HepG2 (cell line): ENCODE measurements around the gene MYH7. TPM values are rescaled to one million over a fixed set of nuclear protein-coding genes. Genes with fewer than 3 reads are reported as not detected.

Experiments
- HNRNPL ChIP-seq: fragments of 200-400 bp; formaldehyde crosslinking; IDR thresholded peaks from 2 replicates; pipeline ENCODE4 v1.6.1; 2017; ENCODE audit warnings: mild to moderate bottlenecking, low read depth, low read length
- MZF1 ChIP-seq: sonication (generic); formaldehyde crosslinking; IDR thresholded peaks from 2 replicates; pipeline ENCODE4 v1.8.1; 2023; ENCODE audit warnings: mild to moderate bottlenecking, missing genetic modification reagents, borderline replicate concordance
- NFE2 ChIP-seq: sonication (generic); formaldehyde crosslinking; IDR thresholded peaks from 2 replicates; pipeline ENCODE4 v1.4.0; 2020; ENCODE audit warnings: missing genetic modification reagents
- NR3C1 ChIP-seq: sonication (generic); formaldehyde crosslinking; IDR thresholded peaks from 2 replicates; pipeline ENCODE4 v1.4.0; 2020; ENCODE audit warnings: missing genetic modification reagents
- SMAD3 ChIP-seq: sonication (generic); formaldehyde crosslinking; IDR thresholded peaks from 2 replicates; pipeline ENCODE4 v1.4.0; 2020; ENCODE audit warnings: missing genetic modification reagents
- TRIM24 ChIP-seq: sonication (generic); formaldehyde crosslinking; IDR thresholded peaks from 2 replicates; pipeline ENCODE4 v1.8.0; 2022; ENCODE audit warnings: mild to moderate bottlenecking, missing genetic modification reagents
- XRCC5 ChIP-seq: fragments of 200-400 bp; formaldehyde crosslinking; optimal IDR thresholded peaks from 2 replicates; pipeline ENCODE3; 2017; ENCODE audit warnings: mild to moderate bottlenecking, low read length
- ZFYVE20 ChIP-seq: sonication (generic); formaldehyde crosslinking; IDR thresholded peaks from 2 replicates; pipeline ENCODE4 v1.8.0; 2023; ENCODE audit warnings: low read depth, mild to moderate bottlenecking, moderate library complexity, missing genetic modification reagents, borderline replicate concordance
- ZNF224 ChIP-seq: sonication (generic); formaldehyde crosslinking; IDR thresholded peaks from 2 replicates; pipeline ENCODE4 v1.5.0; 2020; ENCODE audit warnings: mild to moderate bottlenecking, missing genetic modification reagents
- ZNF317 ChIP-seq: sonication (generic); formaldehyde crosslinking; IDR thresholded peaks from 2 replicates; pipeline ENCODE4 v1.5.0; 2020; ENCODE audit warnings: mild to moderate bottlenecking, missing genetic modification reagents
- ZNF619 ChIP-seq: sonication (generic); formaldehyde crosslinking; IDR thresholded peaks from 2 replicates; pipeline ENCODE4 v1.4.0; 2020; ENCODE audit warnings: mild to moderate bottlenecking, missing genetic modification reagents
- ZNF7 ChIP-seq: IDR thresholded peaks from 2 replicates; pipeline ENCODE4 v1.6.1; 2016; ENCODE audit warnings: missing biosample characterization, missing genetic modification reagents
- ZNF766 ChIP-seq: sonication (generic); formaldehyde crosslinking; IDR thresholded peaks from 2 replicates; pipeline ENCODE4 v1.5.0; 2020; ENCODE audit warnings: missing genetic modification reagents, borderline replicate concordance
- ZNF841 ChIP-seq: sonication (generic); formaldehyde crosslinking; IDR thresholded peaks from 2 replicates; pipeline ENCODE4 v1.8.1; 2023; ENCODE audit warnings: missing genetic modification reagents, borderline replicate concordance
- polyA plus RNA-seq, 8 experiments: library from polyadenylated mRNA; depleted of rRNA in 3 of 8; stranded (reverse) in 7 of 8; unstranded in 1 of 8; fragments of >200 nt; fragmentation: Illumina TruSeq in 4 of 8; extraction: Trizol in 4 of 8; gene quantifications; 2 replicates each; pipeline versions ENCODE4 v1.2.1 to v1.2.3, GENCODE V29; 2011 to 2016; ENCODE audit warnings: low read depth in 4 of 8, missing spikeins in 1 of 8, mixed read lengths in 1 of 8; ENCODE audit not compliant: insufficient read depth in 1 of 8
- total RNA-seq, 5 experiments: library from RNA; depleted of rRNA; stranded (reverse); fragments of >200 nt; fragmentation: Illumina TruSeq; extraction: Trizol; gene quantifications; 2 replicates each; pipeline ENCODE4 v1.2.3, GENCODE V29; 2016; ENCODE audit warnings: low read depth in 1 of 5
- TF ChIP-seq, protein P1 (sequence below): sonication (generic); formaldehyde crosslinking; conservative IDR thresholded peaks from 2 replicates; pipeline ENCODE4 v1.4.0; 2020; ENCODE audit warnings: mild to moderate bottlenecking, missing genetic modification reagents, moderate library complexity
- TF ChIP-seq, protein P2 (sequence below): sonication (generic); formaldehyde crosslinking; IDR thresholded peaks from 2 replicates; pipeline ENCODE4 v1.8.1; 2023; ENCODE audit warnings: mild to moderate bottlenecking, missing genetic modification reagents

Gene MYH7
- total and polyA plus RNA-seq, 2 of the 13 experiments (the other 11 are each of a cell fraction or from before 2014, with no cell fraction given): 0.04 TPM; not detected in 1

DNA sequence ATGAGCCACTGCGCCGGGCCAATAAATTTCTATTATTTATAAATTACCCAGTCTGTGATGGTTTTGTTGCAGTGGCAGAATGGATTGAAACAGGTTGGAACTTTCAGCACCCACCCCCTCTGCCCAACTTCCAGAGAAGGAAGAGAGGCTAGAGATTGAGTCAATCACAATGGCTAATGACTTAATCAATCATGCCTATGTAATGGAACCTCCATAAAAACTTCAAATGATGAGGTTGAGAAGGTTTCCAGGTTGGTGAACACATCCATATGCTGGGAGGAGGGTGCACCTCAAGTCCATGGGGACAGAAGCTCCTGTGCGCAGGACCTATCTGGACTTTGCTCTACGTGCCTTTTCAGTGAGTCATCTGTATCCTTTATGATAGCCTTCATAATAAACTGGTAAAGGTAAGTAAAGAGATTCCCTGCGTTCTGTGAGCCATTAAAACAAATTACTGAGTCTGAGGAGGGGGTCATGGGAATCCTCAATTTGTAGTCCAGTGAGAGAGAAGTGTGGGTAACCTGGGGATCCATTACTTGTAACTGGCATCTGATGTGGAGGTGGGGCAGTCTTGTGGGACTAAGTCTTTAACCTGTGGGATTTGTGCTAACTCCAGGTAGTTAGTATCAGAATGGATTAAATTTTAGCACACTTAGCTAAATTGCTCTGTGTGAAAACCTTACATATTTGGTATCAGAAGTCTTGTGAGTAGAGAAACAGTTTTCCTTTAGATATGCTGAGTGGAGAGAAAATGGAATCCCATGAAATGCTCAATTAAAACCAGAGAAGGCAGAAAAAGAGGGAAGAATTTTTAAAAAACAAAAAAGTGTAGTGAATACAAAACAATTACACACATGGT is 22.4 kb upstream of the MYH7 start (continued):
- no peak for TF ChIP-seq ZFYVE20 (CRISPR knock-in tag)
- no peak for TF ChIP-seq NR3C1 (CRISPR knock-in tag)
- TF ChIP-seq, protein P1, sequence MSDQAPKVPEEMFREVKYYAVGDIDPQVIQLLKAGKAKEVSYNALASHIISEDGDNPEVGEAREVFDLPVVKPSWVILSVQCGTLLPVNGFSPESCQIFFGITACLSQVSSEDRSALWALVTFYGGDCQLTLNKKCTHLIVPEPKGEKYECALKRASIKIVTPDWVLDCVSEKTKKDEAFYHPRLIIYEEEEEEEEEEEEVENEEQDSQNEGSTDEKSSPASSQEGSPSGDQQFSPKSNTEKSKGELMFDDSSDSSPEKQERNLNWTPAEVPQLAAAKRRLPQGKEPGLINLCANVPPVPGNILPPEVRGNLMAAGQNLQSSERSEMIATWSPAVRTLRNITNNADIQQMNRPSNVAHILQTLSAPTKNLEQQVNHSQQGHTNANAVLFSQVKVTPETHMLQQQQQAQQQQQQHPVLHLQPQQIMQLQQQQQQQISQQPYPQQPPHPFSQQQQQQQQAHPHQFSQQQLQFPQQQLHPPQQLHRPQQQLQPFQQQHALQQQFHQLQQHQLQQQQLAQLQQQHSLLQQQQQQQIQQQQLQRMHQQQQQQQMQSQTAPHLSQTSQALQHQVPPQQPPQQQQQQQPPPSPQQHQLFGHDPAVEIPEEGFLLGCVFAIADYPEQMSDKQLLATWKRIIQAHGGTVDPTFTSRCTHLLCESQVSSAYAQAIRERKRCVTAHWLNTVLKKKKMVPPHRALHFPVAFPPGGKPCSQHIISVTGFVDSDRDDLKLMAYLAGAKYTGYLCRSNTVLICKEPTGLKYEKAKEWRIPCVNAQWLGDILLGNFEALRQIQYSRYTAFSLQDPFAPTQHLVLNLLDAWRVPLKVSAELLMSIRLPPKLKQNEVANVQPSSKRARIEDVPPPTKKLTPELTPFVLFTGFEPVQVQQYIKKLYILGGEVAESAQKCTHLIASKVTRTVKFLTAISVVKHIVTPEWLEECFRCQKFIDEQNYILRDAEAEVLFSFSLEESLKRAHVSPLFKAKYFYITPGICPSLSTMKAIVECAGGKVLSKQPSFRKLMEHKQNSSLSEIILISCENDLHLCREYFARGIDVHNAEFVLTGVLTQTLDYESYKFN (CRISPR knock-in tag): peak; percentile 74
- TF ChIP-seq NFE2 (CRISPR knock-in tag): no peak
- no peak for TF ChIP-seq HNRNPL
- no peak for TF ChIP-seq ZNF7 (CRISPR knock-in tag)
- no peak for TF ChIP-seq ZNF766 (CRISPR knock-in tag)
- TF ChIP-seq SMAD3: peak; percentile 32; the same call in 1 of the 2 replicates
- TF ChIP-seq, protein P2, sequence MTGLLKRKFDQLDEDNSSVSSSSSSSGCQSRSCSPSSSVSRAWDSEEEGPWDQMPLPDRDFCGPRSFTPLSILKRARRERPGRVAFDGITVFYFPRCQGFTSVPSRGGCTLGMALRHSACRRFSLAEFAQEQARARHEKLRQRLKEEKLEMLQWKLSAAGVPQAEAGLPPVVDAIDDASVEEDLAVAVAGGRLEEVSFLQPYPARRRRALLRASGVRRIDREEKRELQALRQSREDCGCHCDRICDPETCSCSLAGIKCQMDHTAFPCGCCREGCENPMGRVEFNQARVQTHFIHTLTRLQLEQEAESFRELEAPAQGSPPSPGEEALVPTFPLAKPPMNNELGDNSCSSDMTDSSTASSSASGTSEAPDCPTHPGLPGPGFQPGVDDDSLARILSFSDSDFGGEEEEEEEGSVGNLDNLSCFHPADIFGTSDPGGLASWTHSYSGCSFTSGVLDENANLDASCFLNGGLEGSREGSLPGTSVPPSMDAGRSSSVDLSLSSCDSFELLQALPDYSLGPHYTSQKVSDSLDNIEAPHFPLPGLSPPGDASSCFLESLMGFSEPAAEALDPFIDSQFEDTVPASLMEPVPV (CRISPR knock-in tag): no peak
- no peak for TF ChIP-seq ZNF619 (CRISPR knock-in tag)
- TF ChIP-seq ZNF224 (CRISPR knock-in tag): 0 out of 2 replicates have a peak, but pooled peaks have one; percentile 39
- no peak; the same call in 1 of the 2 replicates for TF ChIP-seq TRIM24 (CRISPR knock-in tag)
- TF ChIP-seq XRCC5: peak; percentile 26
- TF ChIP-seq ZNF841 (CRISPR knock-in tag): no peak
- TF ChIP-seq ZNF317: 0 out of 2 replicates have a peak, but pooled peaks have one; percentile 35
- TF ChIP-seq MZF1 (CRISPR knock-in tag): no peak
